Uterine smooth muscle cell (primary cell): ENCODE results near the gene TENT5C. TPM values are rescaled to one million over a fixed set of nuclear protein-coding genes. Genes with fewer than 3 reads are reported as not detected.

Source experiments
- total RNA-seq: library from RNA; depleted of rRNA; stranded (reverse); fragments of >200 nt; gene quantifications from 2 replicates; pipeline ENCODE4 v1.2.3, GENCODE V29; 2014

Gene TENT5C
- total RNA-seq, result 1.5 and 2.5 TPM in 2 replicates

GRCh38 chr1:117605774-117606648 is at the start of gene TENT5C:
TSS of gene TENT5C (plus strand) at chr1:117606048. CDS start at chr1:117622869, 16,821 bp downstream.

Other genes starting within 250 kb of the TENT5C start
- 54.9 and 81.1 TPM in 2 replicates for gene MAN1A2, start 238.6 kb upstream of the TENT5C start, total RNA-seq